Heart left ventricle (tissue), 16 donors: ENCODE measurements around the gene KLHL15. TPM values are rescaled to one million over a fixed set of nuclear protein-coding genes. Genes with fewer than 3 reads are reported as not detected.

ENCODE experiments used
- ATAC-seq, 4 donors: fragments of 200-7000 bp; cut with Tn5 transposase; one replicate each; pipeline ENCODE4 v1.9.1; 2020 to 2022; ENCODE audit warnings: moderate library complexity in 4 of 4, mild to moderate bottlenecking in 3 of 4, moderate number of reproducible peaks in 1 of 4
- DNase-seq, 5 donors: peaks; one replicate each; pipeline ENCODE4 v3.0.0-alpha.2; 2020
- H3K27ac ChIP-seq, 12 donors: fragments of 200-600 bp; sonication (generic) in 4 of 12; one replicate each; pipeline versions ENCODE4 v1.5.0 to v1.8.0; 2016 to 2022; ENCODE audit warnings: mild to moderate bottlenecking in 2 of 12
- H3K27me3 ChIP-seq, 9 donors: fragments of 200-600 bp; sonication (generic) in 2 of 9; one replicate each; pipeline versions ENCODE4 v1.5.1 to v1.8.0; 2016 to 2022; ENCODE audit warnings: mild to moderate bottlenecking in 3 of 9
- H3K36me3 ChIP-seq, 9 donors: fragments of 200-600 bp; sonication (generic) in 2 of 9; one replicate each; pipeline versions ENCODE4 v1.5.0 to v1.8.0; 2018 to 2022; ENCODE audit warnings: mild to moderate bottlenecking in 2 of 9
- H3K4me1 ChIP-seq, 12 donors: fragments of 200-600 bp; sonication (generic) in 4 of 12; one replicate each; pipeline versions ENCODE4 v1.5.0 to v1.8.0; 2016 to 2022; ENCODE audit warnings: mild to moderate bottlenecking in 3 of 12
- H3K4me3 ChIP-seq, 12 donors: fragments of 200-600 bp; sonication (generic) in 4 of 12; one replicate each; pipeline versions ENCODE4 v1.5.0 to v1.8.0; 2017 to 2022; ENCODE audit warnings: mild to moderate bottlenecking in 9 of 12, moderate library complexity in 4 of 12
- H3K9me3 ChIP-seq, 12 donors: fragments of 200-600 bp; sonication (generic) in 4 of 12; one replicate each; pipeline versions ENCODE4 v1.5.0 to v1.8.0; 2016 to 2022; ENCODE audit warnings: mild to moderate bottlenecking in 1 of 12
- POLR2A ChIP-seq, 2 donors: fragments of 450-650 bp; IDR thresholded peaks; one replicate each; pipeline ENCODE4 v1.6.1; 2017; ENCODE audit warnings: antibody characterized with exemption in 2 of 2, mild to moderate bottlenecking in 2 of 2, moderate library complexity in 2 of 2
- WGBS, 4 donors: extraction: QIAGEN DNeasy Blood & Tissue Kit in 2 of 4; methylation state at CpG; one replicate each; pipeline versions ENCODE4 v1.1.5 to v1.1.7; 2013 to 2018; 5-methylcytosine and 5-hydroxymethylcytosine counted together
- intact Hi-C, 10 donors: fragments of 100-400 bp; cut with DNase I; formaldehyde crosslinking; loops; one replicate each; pipeline versions ENCODE4 v1.11.1 to v1.14.2; 2022
- polyA plus RNA-seq, 2 donors: library from polyadenylated mRNA; stranded (reverse); fragments of 200-250 nt; gene quantifications; one replicate each; pipeline ENCODE4 v1.2.3, GENCODE V29; 2013
- total RNA-seq, 9 donors: library from RNA; depleted of rRNA in 2 of 9; stranded (reverse); fragments of >200 nt in 2 of 9; fragmentation: NEBNext Ultra II Directional in 3 of 9; extraction: Animal tissue kit (Norgen Biotek cat#: 25700) in 3 of 9; gene quantifications; one replicate each; pipeline versions ENCODE4 v1.1.0 to v1.2.4, GENCODE V29; 2016 to 2023
- TF ChIP-seq, protein P1 (sequence below), 12 donors: fragments of 200-600 bp; sonication (generic) in 4 of 12; IDR thresholded peaks; one replicate each; pipeline versions ENCODE4 v1.5.0 to v1.8.0; 2018 to 2022; ENCODE audit warnings: antibody characterized with exemption in 12 of 12, mild to moderate bottlenecking in 5 of 12
- donor health status: ischemic (EF 13 %, LVEDD 7.1; RV severe dilation, severe dysfunction).
- donor health status: healthy with polysubstance abuse.
- donor health status: DM: no; HTN: yes; CAD: no.
- donor health status: DM: no; HTN: no; CAD: no.
- donor health status: ischemic (EF 25% LVEDD 6.9; RV normal size, moderate dysfunction).
- donor health status: ischemic (EF 25% LVEDD 5.7; RV mildly dilated, moderate dysfunction).
- donor health status: healthy.
- donor health status: DM: yes; HTN: yes; CAD: no.
- donor health status: ischemic (EF 35%, LVEDD 5.7; RV mildly dilated, moderate dysfunction).
- donor health status: nonischemic (EF 11% LVEDD 7.7; RV severe dilation, severe dysfunction).
- donor health status: DM: yes; HTN: yes; CAD: no.
- donor health status: PGD.
- donor health status: ischemic (EF 29% LVEDD 5.4; RV normal size, mild dysfunction).
- donor health status: nonischemic (EF 23%, LVEDD 6.1; RV moderate dilation, normal function).

Gene KLHL15
- total and polyA plus RNA-seq, 11 donors = 1.4 to 8.4 (median 6.2) TPM

DNA sequence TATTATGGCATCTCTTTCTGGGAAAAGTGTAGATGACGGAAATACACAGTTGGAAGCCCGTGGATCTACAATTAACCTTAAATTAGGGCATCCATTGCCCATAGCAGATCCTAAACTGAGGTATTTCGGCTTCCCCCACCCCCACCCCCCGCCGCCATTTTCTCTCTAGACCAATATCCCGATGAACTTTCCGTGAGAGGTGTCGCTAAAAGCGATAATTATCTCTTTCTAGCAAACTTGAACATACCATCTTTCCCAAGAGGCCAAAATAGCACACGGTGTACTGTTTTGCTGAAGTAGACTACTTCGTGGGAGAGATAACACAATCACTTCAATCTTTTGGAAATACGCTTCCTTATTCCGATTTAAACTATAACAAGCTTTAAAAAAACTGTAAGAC lies 554 bp downstream of the KLHL15 start:
- Histone ChIP-seq H3K4me1 (peaks cover 0 to 7% (median 0%) of the 10 kb centered on the region in 12 donors), H3K27me3 (peaks cover 0 to 51% (median 0%) of the 10 kb centered on the region in 9 donors), H3K27ac (peak overlapping the region; percentile 90 to 97 (median 96)), H3K36me3 (no peaks in the 10 kb centered on the region), H3K4me3 (peak overlapping the region in 11 of 12 donors; percentile 52 to 99 (median 85)), H3K9me3 (no peaks in the 10 kb centered on the region)
- no peak for TF ChIP-seq POLR2A (IDR thresholded peaks at IDR 0.05)
- TF ChIP-seq, protein P1, sequence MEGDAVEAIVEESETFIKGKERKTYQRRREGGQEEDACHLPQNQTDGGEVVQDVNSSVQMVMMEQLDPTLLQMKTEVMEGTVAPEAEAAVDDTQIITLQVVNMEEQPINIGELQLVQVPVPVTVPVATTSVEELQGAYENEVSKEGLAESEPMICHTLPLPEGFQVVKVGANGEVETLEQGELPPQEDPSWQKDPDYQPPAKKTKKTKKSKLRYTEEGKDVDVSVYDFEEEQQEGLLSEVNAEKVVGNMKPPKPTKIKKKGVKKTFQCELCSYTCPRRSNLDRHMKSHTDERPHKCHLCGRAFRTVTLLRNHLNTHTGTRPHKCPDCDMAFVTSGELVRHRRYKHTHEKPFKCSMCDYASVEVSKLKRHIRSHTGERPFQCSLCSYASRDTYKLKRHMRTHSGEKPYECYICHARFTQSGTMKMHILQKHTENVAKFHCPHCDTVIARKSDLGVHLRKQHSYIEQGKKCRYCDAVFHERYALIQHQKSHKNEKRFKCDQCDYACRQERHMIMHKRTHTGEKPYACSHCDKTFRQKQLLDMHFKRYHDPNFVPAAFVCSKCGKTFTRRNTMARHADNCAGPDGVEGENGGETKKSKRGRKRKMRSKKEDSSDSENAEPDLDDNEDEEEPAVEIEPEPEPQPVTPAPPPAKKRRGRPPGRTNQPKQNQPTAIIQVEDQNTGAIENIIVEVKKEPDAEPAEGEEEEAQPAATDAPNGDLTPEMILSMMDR (IDR thresholded peaks at IDR 0.05) = no peak
- WGBS, 4 donors = 5 to 38% (median 22%) methylated on average over 13 of the region's 13 CpGs
- no peak for DNase-seq
- ATAC-seq = no peak
- intact Hi-C loops = loop anchor here in 4 of 10 donors (5.0 to 10.0 kb wide), 3 partner anchors 119 to 242 kb away; partner anchors contain the start of genes APOO (in 3 of the 4), CXorf58 (in 3 of the 4) and SAT1 (in 1 of the 4)

DNA sequence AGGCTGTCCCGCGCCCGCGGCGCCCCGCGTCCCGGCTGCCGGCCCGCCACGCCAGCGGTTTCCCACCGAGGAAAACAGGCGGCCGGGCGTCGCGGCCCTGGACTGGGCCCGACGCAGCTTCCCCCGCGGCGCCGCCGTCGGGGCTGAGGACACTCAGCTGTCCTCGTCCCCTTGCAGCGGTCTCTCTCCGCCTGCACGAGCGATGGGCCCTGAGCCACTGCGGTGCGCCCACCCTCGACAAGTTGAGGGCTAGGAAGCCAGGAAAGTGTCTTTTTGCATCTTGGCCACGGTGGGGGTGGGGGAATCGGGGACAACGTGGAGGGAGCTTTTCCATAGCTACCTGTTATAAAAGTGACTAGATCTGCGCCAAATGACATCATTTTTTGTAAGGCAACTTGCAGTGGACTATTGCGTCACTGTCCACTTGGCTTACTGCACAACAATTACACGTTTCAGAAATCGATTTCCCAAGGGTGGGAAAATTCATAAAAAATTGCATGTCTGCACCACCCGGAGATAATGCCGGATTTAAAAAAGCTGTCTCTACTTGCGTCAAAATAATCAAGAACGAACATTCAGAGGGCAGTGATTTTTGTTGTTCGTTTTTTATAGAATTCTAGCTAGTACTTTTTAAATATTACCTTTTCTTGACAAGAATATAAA lies 1.1 kb downstream of the KLHL15 start:
- Histone ChIP-seq H3K27me3 (peaks cover 0 to 50% (median 0%) of the 10 kb centered on the region in 9 donors), H3K36me3 (no peaks in the 10 kb centered on the region), H3K27ac (peak overlapping the region; percentile 90 to 97 (median 96)), H3K4me3 (peak overlapping the region; percentile 45 to 99 (median 82)), H3K9me3 (no peaks in the 10 kb centered on the region), H3K4me1 (peaks cover 0 to 7% (median 0%) of the 10 kb centered on the region in 12 donors)
- TF ChIP-seq POLR2A (IDR thresholded peaks at IDR 0.05) = peak in 1 of 2 donors; percentile 33
- TF ChIP-seq, protein P1 (IDR thresholded peaks at IDR 0.05) = no peak
- WGBS, 4 donors = 0 to 42% (median 17%) methylated on average over 25 to 46 of the region's 46 CpGs
- DNase-seq = no peak
- ATAC-seq = peak; percentile 18 to 61 (median 38)
- intact Hi-C loops = loop anchor here in 5 of 10 donors (1.0 to 10.0 kb wide), 6 partner anchors 28 to 241 kb away; partner anchors contain the start of genes CXorf58 (in 4 of the 5), APOO (in 3 of the 5), EIF2S3 (in 3 of the 5) and SAT1 (in 1 of the 5)

DNA sequence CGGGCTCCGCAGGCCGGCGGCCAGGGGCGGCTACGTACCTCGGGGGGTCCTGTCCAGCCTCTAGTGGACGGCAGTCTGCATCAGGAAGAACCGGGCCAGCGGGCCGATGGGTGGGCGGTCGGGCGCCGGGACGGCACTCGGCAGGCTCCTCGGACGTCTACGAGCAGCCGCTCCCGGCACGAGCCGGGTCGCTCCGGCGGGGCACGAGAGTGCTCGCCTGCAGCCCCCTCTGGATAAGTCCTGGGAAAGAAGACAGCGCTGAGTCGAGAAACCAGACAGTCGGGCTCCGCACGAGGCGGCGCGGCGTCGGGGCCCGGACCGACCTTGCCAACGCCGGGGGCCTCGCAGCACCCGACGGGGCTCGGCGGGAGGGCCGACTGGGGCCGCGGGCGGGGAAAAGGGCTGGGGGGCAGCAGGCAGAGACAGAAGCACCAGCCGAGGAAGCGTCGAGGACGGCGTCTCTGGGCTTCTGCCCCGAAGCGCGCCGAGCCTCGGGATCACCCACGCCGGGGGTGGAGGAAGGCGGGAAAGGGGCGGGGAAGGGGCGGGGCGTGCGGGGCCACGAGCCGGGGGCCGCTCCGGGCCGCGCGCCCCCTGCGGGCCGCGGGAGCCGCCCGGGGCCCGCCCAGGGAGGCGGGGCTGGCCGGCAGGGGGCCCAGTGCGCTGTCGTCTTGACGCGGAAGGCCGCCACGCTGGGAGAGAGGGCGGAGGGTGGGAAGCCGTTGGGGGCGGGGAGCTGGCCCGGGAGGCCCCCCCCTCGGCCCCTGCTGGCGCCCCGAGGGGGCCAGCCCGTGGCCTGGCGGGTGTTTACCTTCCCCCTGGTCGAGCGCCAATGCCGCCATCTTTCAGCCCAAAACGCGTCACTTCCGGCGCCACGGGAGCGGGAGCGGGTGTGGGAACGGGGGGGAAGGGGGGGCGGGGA lies 1.9 kb downstream of the KLHL15 start:
- Histone ChIP-seq H3K9me3 (no peaks in the 10 kb centered on the region), H3K4me1 (peaks cover 0 to 13% (median under 1%) of the 10 kb centered on the region in 12 donors), H3K27me3 (peaks cover 0 to 46% (median 0%) of the 10 kb centered on the region in 9 donors), H3K4me3 (peak overlapping the region; percentile 51 to 99 (median 82)), H3K36me3 (no peaks in the 10 kb centered on the region), H3K27ac (peak overlapping the region; percentile 90 to 97 (median 96))
- intact Hi-C loops = loop anchor here in 5 of 10 donors (1.0 to 10.0 kb wide), 6 partner anchors 29 to 240 kb away; partner anchors contain the start of genes CXorf58 (in 5 of the 5), APOO (in 4 of the 5), EIF2S3 (in 3 of the 5) and SAT1 (in 1 of the 5)
- DNase-seq (peak; percentile 89 to 93 (median 91)), ATAC-seq (peak; percentile 93 to 97 (median 96))
- TF ChIP-seq, protein P1 (IDR thresholded peaks at IDR 0.05) = peak in 6 of 12 donors; percentile 19 to 40 (median 30)
- TF ChIP-seq POLR2A (IDR thresholded peaks at IDR 0.05) = peak in 1 of 2 donors; percentile 84
- 0 to 50% (median 17%) methylated on average over 44 to 107 of the region's 111 CpGs for WGBS, 4 donors
